ENCODE results near the gene PANX1.

DNA sequence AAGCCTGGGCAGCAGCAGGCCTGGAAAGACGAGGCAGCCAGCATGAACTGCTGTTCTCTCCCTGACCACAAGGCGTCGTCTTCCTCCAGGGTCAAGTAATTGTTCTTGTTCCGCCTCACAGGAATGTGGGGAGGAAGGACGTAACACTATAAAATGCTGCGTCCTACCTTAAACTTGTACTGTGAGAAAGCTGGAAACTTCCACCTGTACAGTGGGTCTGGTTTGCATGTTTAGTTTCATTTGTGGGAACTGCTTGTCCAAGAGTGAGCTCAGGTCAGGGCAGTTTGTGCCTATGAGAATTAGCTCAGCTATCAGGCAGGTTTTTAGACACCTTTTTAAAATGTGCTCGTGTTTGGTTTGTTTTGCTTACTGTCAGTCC lies 55.2 kb downstream of the PANX1 start:
- peak; percentile 86 for TF ChIP-seq CTCF (IDR thresholded peaks at IDR 0.05; ENCODE audit: insufficient read depth, low read depth, low read length)
- TF ChIP-seq EZH2 (IDR thresholded peaks at IDR 0.05; ENCODE audit: insufficient read depth, low read length): no peak

Data from astrocyte (in vitro differentiated cells and primary cell).